ENCODE results near the gene PRICKLE2.

Gene PRICKLE2

GRCh38 chr3:64111083-64111482 is 114.2 kb downstream of the PRICKLE2 start:
- H3K4me2 ChIP-seq (ENCODE audit: low read length): no peak overlapping the region
- H3K4me1 ChIP-seq (ENCODE audit: control insufficient read depth in 1 of 2, insufficient read depth in 2 of 2, low read length in 2 of 2): peaks cover 14 to 31% of the 10 kb centered on the region in 2 experiments
- peaks cover 4% of the 10 kb centered on the region for H3K9me3 ChIP-seq (ENCODE audit: insufficient read depth, low read depth, low read length)
- no peak overlapping the region for H3K23ac ChIP-seq (ENCODE audit: low read length)
- no CpG with 5 or more reads among the region's 2 CpGs for WGBS (ENCODE audit: extremely low coverage, insufficient coverage, insufficient read length)
- no peaks in the 10 kb centered on the region for H3K79me2 ChIP-seq (ENCODE audit: control insufficient read depth, insufficient read depth, low read length, poor library complexity)
- no peak overlapping the region for H4K12ac ChIP-seq (ENCODE audit: low read depth, low read length)
- H3K36me3 ChIP-seq (ENCODE audit: control insufficient read depth in 1 of 2, insufficient read depth in 2 of 2, low read length in 2 of 2): peaks cover 7 to 14% of the 10 kb centered on the region in 2 experiments
- no peak overlapping the region for H3K14ac ChIP-seq (ENCODE audit: low read length)
- H3K27me3 ChIP-seq (ENCODE audit: insufficient read depth, low read length): no peaks in the 10 kb centered on the region
- no peak overlapping the region for H3K9ac ChIP-seq (ENCODE audit: low read length)
- no peak overlapping the region for H2AFZ ChIP-seq (ENCODE audit: insufficient read depth, low read length, poor library complexity)
- no peak overlapping the region for H3K4me3 ChIP-seq (ENCODE audit: low read depth, low read length)
- H4K91ac ChIP-seq (ENCODE audit: low read depth, low read length): no peak overlapping the region
- no peak overlapping the region for H3K4ac ChIP-seq (ENCODE audit: low read depth, low read length)
- no peak overlapping the region for H3K27ac ChIP-seq (ENCODE audit: low read depth, low read length)
- no peak overlapping the region for H2BK120ac ChIP-seq (ENCODE audit: insufficient read depth, low read length, poor library complexity)
- no peak overlapping the region for H2BK12ac ChIP-seq (ENCODE audit: low read length)
- peaks cover 12% of the 10 kb centered on the region for H3K79me1 ChIP-seq (ENCODE audit: low read length)
- no peak for DNase-seq
- no peak overlapping the region for H2AK5ac ChIP-seq (ENCODE audit: low read length)
- no peak overlapping the region for H3K18ac ChIP-seq (ENCODE audit: low read length)
- H4K8ac ChIP-seq (ENCODE audit: low read depth, low read length): no peak overlapping the region
- no peak overlapping the region for H2BK5ac ChIP-seq (ENCODE audit: low read depth, low read length, poor library complexity)

GRCh38 chr3:64110071-64110470 is 115.2 kb downstream of the PRICKLE2 start:
- WGBS (ENCODE audit: extremely low coverage, insufficient coverage, insufficient read length): no CpG with 5 or more reads among the region's 1 CpG
- no peak overlapping the region for H2AFZ ChIP-seq (ENCODE audit: insufficient read depth, low read length, poor library complexity)
- H3K4me2 ChIP-seq (ENCODE audit: low read length): no peak overlapping the region

GRCh38 chr3:64109438-64109837 is 115.8 kb downstream of the PRICKLE2 start:
- Histone ChIP-seq H2BK12ac (ENCODE audit: low read length) (no peak overlapping the region), H4K12ac (ENCODE audit: low read depth, low read length) (no peak overlapping the region), H3K4me2 (ENCODE audit: low read length) (no peak overlapping the region), H4K8ac (ENCODE audit: low read depth, low read length) (no peak overlapping the region), H3K4ac (ENCODE audit: low read depth, low read length) (no peak overlapping the region), H3K9ac (ENCODE audit: low read length) (no peak overlapping the region), H2AK5ac (ENCODE audit: low read length) (no peak overlapping the region), H3K9me3 (ENCODE audit: insufficient read depth, low read depth, low read length) (peaks cover 4% of the 10 kb centered on the region), H3K79me1 (ENCODE audit: low read length) (peaks cover 17% of the 10 kb centered on the region), H3K4me3 (ENCODE audit: low read depth, low read length) (no peak overlapping the region), H3K14ac (ENCODE audit: low read length) (no peak overlapping the region), H2BK5ac (ENCODE audit: low read depth, low read length, poor library complexity) (no peak overlapping the region), H2AFZ (ENCODE audit: insufficient read depth, low read length, poor library complexity) (no peak overlapping the region), H3K79me2 (ENCODE audit: control insufficient read depth, insufficient read depth, low read length, poor library complexity) (no peaks in the 10 kb centered on the region), H3K36me3 (ENCODE audit: control insufficient read depth in 1 of 2, insufficient read depth in 2 of 2, low read length in 2 of 2) (peaks cover 7 to 14% of the 10 kb centered on the region in 2 experiments), H4K91ac (ENCODE audit: low read depth, low read length) (no peak overlapping the region), H3K18ac (ENCODE audit: low read length) (no peak overlapping the region), H2BK120ac (ENCODE audit: insufficient read depth, low read length, poor library complexity) (no peak overlapping the region), H3K23ac (ENCODE audit: low read length) (peak overlapping the region; percentile 34), H3K27ac (ENCODE audit: low read depth, low read length) (peak overlapping the region; percentile 49), H3K4me1 (ENCODE audit: control insufficient read depth in 1 of 2, insufficient read depth in 2 of 2, low read length in 2 of 2) (peaks cover 20 to 46% of the 10 kb centered on the region in 2 experiments), H3K27me3 (ENCODE audit: insufficient read depth, low read length) (no peaks in the 10 kb centered on the region)
- no peak for DNase-seq
- no CpG with 5 or more reads among the region's 1 CpG for WGBS (ENCODE audit: extremely low coverage, insufficient coverage, insufficient read length)

More at GRCh38 chr3:64110071-64110470, 115.2 kb downstream of the PRICKLE2 start:
- H4K12ac ChIP-seq (ENCODE audit: low read depth, low read length): no peak overlapping the region
- peaks cover 14% of the 10 kb centered on the region for H3K79me1 ChIP-seq (ENCODE audit: low read length)
- H3K79me2 ChIP-seq (ENCODE audit: control insufficient read depth, insufficient read depth, low read length, poor library complexity): no peaks in the 10 kb centered on the region
- H3K27ac ChIP-seq (ENCODE audit: low read depth, low read length): peak overlapping the region; percentile 20
- no peak overlapping the region for H2BK5ac ChIP-seq (ENCODE audit: low read depth, low read length, poor library complexity)
- H3K14ac ChIP-seq (ENCODE audit: low read length): no peak overlapping the region
- H3K23ac ChIP-seq (ENCODE audit: low read length): no peak overlapping the region
- H3K4me1 ChIP-seq (ENCODE audit: control insufficient read depth in 1 of 2, insufficient read depth in 2 of 2, low read length in 2 of 2): peaks cover 17 to 41% of the 10 kb centered on the region in 2 experiments
- no peak overlapping the region for H3K9ac ChIP-seq (ENCODE audit: low read length)
- DNase-seq: no peak
- H3K4ac ChIP-seq (ENCODE audit: low read depth, low read length): no peak overlapping the region
- H3K27me3 ChIP-seq (ENCODE audit: insufficient read depth, low read length): no peaks in the 10 kb centered on the region
- no peak overlapping the region for H2BK120ac ChIP-seq (ENCODE audit: insufficient read depth, low read length, poor library complexity)
- no peak overlapping the region for H2BK12ac ChIP-seq (ENCODE audit: low read length)
- H3K4me3 ChIP-seq (ENCODE audit: low read depth, low read length): no peak overlapping the region
- H4K91ac ChIP-seq (ENCODE audit: low read depth, low read length): no peak overlapping the region
- no peak overlapping the region for H2AK5ac ChIP-seq (ENCODE audit: low read length)
- no peak overlapping the region for H4K8ac ChIP-seq (ENCODE audit: low read depth, low read length)
- peaks cover 4% of the 10 kb centered on the region for H3K9me3 ChIP-seq (ENCODE audit: insufficient read depth, low read depth, low read length)
- H3K36me3 ChIP-seq (ENCODE audit: control insufficient read depth in 1 of 2, insufficient read depth in 2 of 2, low read length in 2 of 2): peaks cover 7 to 14% of the 10 kb centered on the region in 2 experiments
- H3K18ac ChIP-seq (ENCODE audit: low read length): no peak overlapping the region

GRCh38 chr3:64108784-64109317 is 116.4 kb downstream of the PRICKLE2 start:
- no peak overlapping the region for H4K8ac ChIP-seq (ENCODE audit: low read depth, low read length)
- peak overlapping the region; percentile 5 for H4K91ac ChIP-seq (ENCODE audit: low read depth, low read length)
- WGBS (ENCODE audit: extremely low coverage, insufficient coverage, insufficient read length): no CpG with 5 or more reads among the region's 7 CpGs
- no peak overlapping the region for H3K4me2 ChIP-seq (ENCODE audit: low read length)
- peaks cover 7 to 14% of the 10 kb centered on the region in 2 experiments for H3K36me3 ChIP-seq (ENCODE audit: control insufficient read depth in 1 of 2, insufficient read depth in 2 of 2, low read length in 2 of 2)
- H3K79me1 ChIP-seq (ENCODE audit: low read length): peaks cover 17% of the 10 kb centered on the region
- no peak overlapping the region for H3K9ac ChIP-seq (ENCODE audit: low read length)
- H3K14ac ChIP-seq (ENCODE audit: low read length): peak overlapping the region; percentile 41
- no peak overlapping the region for H3K18ac ChIP-seq (ENCODE audit: low read length)
- no peak overlapping the region for H2BK12ac ChIP-seq (ENCODE audit: low read length)
- H2AK5ac ChIP-seq (ENCODE audit: low read length): no peak overlapping the region
- no peak overlapping the region for H2BK5ac ChIP-seq (ENCODE audit: low read depth, low read length, poor library complexity)
- H2BK120ac ChIP-seq (ENCODE audit: insufficient read depth, low read length, poor library complexity): no peak overlapping the region
- no peak overlapping the region for H4K12ac ChIP-seq (ENCODE audit: low read depth, low read length)
- no peaks in the 10 kb centered on the region for H3K79me2 ChIP-seq (ENCODE audit: control insufficient read depth, insufficient read depth, low read length, poor library complexity)
- H3K23ac ChIP-seq (ENCODE audit: low read length): no peak overlapping the region
- H2AFZ ChIP-seq (ENCODE audit: insufficient read depth, low read length, poor library complexity): no peak overlapping the region
- no peak for DNase-seq
- no peak overlapping the region for H3K4me3 ChIP-seq (ENCODE audit: low read depth, low read length)
- H3K27me3 ChIP-seq (ENCODE audit: insufficient read depth, low read length): no peaks in the 10 kb centered on the region
- peaks cover 4% of the 10 kb centered on the region for H3K9me3 ChIP-seq (ENCODE audit: insufficient read depth, low read depth, low read length)
- H3K27ac ChIP-seq (ENCODE audit: low read depth, low read length): no peak overlapping the region
- H3K4me1 ChIP-seq (ENCODE audit: control insufficient read depth in 1 of 2, insufficient read depth in 2 of 2, low read length in 2 of 2): peaks cover 20 to 46% of the 10 kb centered on the region in 2 experiments
- no peak overlapping the region for H3K4ac ChIP-seq (ENCODE audit: low read depth, low read length)

Measured in trophoblast cell (in vitro differentiated cells and primary cell).